ENCODE measurements around the gene SBF2. TPM values are rescaled to one million over a fixed set of nuclear protein-coding genes. Genes with fewer than 3 reads are reported as not detected.
A peak's percentile ranks its signal among the peaks of the same experiment; 100 is the strongest.

Gene SBF2
- total RNA-seq, 1 experiment from 2014 or later, result 30.2 TPM

GRCh38 chr11:10118865-10119264 lies 175.2 kb downstream of the SBF2 start:
- Histone ChIP-seq H3K4me1 (ENCODE audit: insufficient read depth, low read length) (no peaks in the 10 kb centered on the region), H3K9ac (ENCODE audit: extremely low read depth, insufficient read length, low read length) (no peak overlapping the region), H2BK120ac (ENCODE audit: low read depth, low read length, poor library complexity, severe bottlenecking) (no peak overlapping the region), H4K8ac (replicated peaks; ENCODE audit: insufficient read length, low read depth, low read length) (no peak overlapping the region), H3T11ph (ENCODE audit: low read length) (no peak overlapping the region), H3K56ac (ENCODE audit: insufficient read length, low read depth, low read length) (no peak overlapping the region), H3K9me3 (ENCODE audit: control insufficient read depth, low read depth, low read length) (no peaks in the 10 kb centered on the region), H3K18ac (ENCODE audit: insufficient read length, low read depth, low read length) (no peak overlapping the region), H2BK15ac (ENCODE audit: low read depth, low read length) (no peak overlapping the region), H3K23me2 (ENCODE audit: insufficient read length, low read depth, low read length, poor library complexity, severe bottlenecking) (no peaks in the 10 kb centered on the region), H2BK20ac (ENCODE audit: low read depth, low read length, poor library complexity, severe bottlenecking) (no peak overlapping the region), H3K27ac (ENCODE audit: insufficient read length, low read depth, low read length) (no peak overlapping the region), H4K5ac (ENCODE audit: insufficient read length, low read depth, low read length) (no peak overlapping the region), H3K27me3 (ENCODE audit: insufficient read depth, low read length) (no peaks in the 10 kb centered on the region), H3K23ac (ENCODE audit: insufficient read length, low read depth, low read length) (no peak overlapping the region), H2BK5ac (ENCODE audit: insufficient read length, low read length) (no peak overlapping the region), H3K79me2 (ENCODE audit: insufficient read depth, low read length) (no peaks in the 10 kb centered on the region), H2BK12ac (ENCODE audit: insufficient read length, low read depth, low read length) (no peak overlapping the region), H3K4me2 (ENCODE audit: insufficient read depth, insufficient read length, low read length) (no peak overlapping the region), H3K14ac (ENCODE audit: insufficient read depth, low read length) (no peak overlapping the region), H2AK5ac (ENCODE audit: insufficient read length, low read length) (no peak overlapping the region), H4K91ac (ENCODE audit: insufficient read length, low read depth, low read length) (no peak overlapping the region), H2AFZ (ENCODE audit: low read length) (no peak overlapping the region), H3K79me1 (ENCODE audit: insufficient read depth, low read depth, low read length, poor library complexity, severe bottlenecking) (no peaks in the 10 kb centered on the region), H3K4ac (ENCODE audit: low read depth, low read length) (no peak overlapping the region), H4K20me1 (ENCODE audit: control insufficient read depth, insufficient read depth, insufficient read length) (no peaks in the 10 kb centered on the region)
- H3K27ac Mint-ChIP-seq, result peak overlapping the region in 1 of 3 experiments; percentile 42; a peak in 2 of 7 replicates
- DNase-seq, result no peak
- peaks cover 5 to 8% (median 7%) of the 10 kb centered on the region in 3 experiments; a peak in 6 of 7 replicates for H3K36me3 Mint-ChIP-seq (ENCODE audit: insufficient read depth in 1 of 3, low read depth in 3 of 3)
- peaks cover 11 to 12% of the 10 kb centered on the region in 2 experiments for H3K4me1 Mint-ChIP-seq
- no CpG with 5 or more reads among the region's 1 CpG for WGBS (ENCODE audit: extremely low coverage, insufficient read length, low lambda C conversion rate)
- no peak overlapping the region for H3K4me3 Mint-ChIP-seq
- no peak for TF ChIP-seq CTCF (conservative IDR thresholded peaks at IDR 0.05)
- H3K9me3 Mint-ChIP-seq, result peaks cover 6 to 7% of the 10 kb centered on the region in 2 experiments; a peak in 4 of 5 replicates
- H3K27me3 Mint-ChIP-seq (ENCODE audit: low read depth), result no peaks in the 10 kb centered on the region

All from H9 (cell line).